ENCODE data around the gene C5orf52.

C5orf52 gene

GRCh38 chr5:157670662-157671591 is at the start of gene C5orf52:
TSS of gene C5orf52 (plus strand) at chr5:157671533. CDS start at chr5:157671615, 82 bp downstream.
- no peak for TF ChIP-seq GATA3 (IDR thresholded peaks at IDR 0.05; ENCODE audit: low read depth, low read length)
- no peak for TF ChIP-seq GATA2 (IDR thresholded peaks at IDR 0.05; ENCODE audit: low read depth, low read length)

GRCh38 chr5:157624144-157624543 is 47.2 kb upstream of the C5orf52 start:
- TF ChIP-seq GATA3 (IDR thresholded peaks at IDR 0.05; ENCODE audit: low read depth, low read length) (no peak), GATA2 (IDR thresholded peaks at IDR 0.05; ENCODE audit: low read depth, low read length) (no peak)

DNA sequence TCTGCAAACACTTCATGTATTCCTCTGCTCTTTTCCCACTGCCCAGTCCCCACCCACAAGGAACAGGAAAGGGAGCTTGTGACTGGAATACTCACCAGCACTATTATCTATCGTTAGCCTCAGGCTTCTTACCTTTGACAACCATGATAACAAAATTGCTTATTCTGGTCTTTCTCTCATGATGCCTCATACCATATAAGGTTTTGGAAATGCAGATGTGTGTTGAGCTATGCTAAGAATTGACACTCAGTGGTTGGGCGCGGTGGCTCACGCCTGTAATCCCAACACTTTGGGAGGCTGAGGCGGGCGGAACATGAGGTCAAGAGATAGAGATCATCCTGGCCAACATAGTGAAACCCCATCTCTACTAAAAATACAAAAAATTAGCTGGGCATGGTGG is 44.5 kb upstream of the C5orf52 start:
- TF ChIP-seq GATA2 (IDR thresholded peaks at IDR 0.05; ENCODE audit: low read depth, low read length): no peak
- no peak for TF ChIP-seq GATA3 (IDR thresholded peaks at IDR 0.05; ENCODE audit: low read depth, low read length)

GRCh38 chr5:157630341-157630740 is 41.0 kb upstream of the C5orf52 start:
- no peak for TF ChIP-seq GATA2 (IDR thresholded peaks at IDR 0.05; ENCODE audit: low read depth, low read length)
- no peak for TF ChIP-seq GATA3 (IDR thresholded peaks at IDR 0.05; ENCODE audit: low read depth, low read length)

DNA sequence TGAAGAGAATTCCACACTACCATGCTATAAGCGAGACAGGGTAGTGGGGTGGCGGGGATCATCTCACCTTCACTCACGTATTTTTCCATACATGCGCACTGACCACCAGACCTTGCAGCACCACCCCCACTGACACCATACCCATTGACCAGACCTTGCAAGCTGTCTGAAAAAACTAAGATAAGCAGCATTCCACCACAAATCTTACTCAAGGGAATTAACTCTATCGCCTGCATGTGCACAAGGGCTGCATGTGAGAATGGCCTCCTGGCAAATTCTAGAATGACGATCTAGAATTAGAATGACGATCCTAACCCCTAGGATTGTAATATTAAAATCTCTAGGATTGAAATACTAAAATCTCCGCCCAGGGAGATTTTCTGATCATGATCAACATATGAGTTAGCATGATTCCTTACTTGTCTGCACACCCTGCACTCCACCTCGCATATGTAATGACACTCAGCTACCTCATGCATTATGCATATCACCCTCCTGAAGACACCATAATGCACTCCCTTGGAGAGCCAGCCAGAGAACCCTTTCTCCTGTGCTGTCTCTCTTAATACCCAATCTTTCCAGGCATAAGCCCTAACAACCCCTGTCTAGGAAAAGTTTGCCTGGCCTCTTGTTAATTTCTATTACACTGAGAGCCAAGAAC is 30.8 kb upstream of the C5orf52 start:
- TF ChIP-seq GATA3 (IDR thresholded peaks at IDR 0.05; ENCODE audit: low read depth, low read length) (no peak), GATA2 (IDR thresholded peaks at IDR 0.05; ENCODE audit: low read depth, low read length) (no peak)

DNA sequence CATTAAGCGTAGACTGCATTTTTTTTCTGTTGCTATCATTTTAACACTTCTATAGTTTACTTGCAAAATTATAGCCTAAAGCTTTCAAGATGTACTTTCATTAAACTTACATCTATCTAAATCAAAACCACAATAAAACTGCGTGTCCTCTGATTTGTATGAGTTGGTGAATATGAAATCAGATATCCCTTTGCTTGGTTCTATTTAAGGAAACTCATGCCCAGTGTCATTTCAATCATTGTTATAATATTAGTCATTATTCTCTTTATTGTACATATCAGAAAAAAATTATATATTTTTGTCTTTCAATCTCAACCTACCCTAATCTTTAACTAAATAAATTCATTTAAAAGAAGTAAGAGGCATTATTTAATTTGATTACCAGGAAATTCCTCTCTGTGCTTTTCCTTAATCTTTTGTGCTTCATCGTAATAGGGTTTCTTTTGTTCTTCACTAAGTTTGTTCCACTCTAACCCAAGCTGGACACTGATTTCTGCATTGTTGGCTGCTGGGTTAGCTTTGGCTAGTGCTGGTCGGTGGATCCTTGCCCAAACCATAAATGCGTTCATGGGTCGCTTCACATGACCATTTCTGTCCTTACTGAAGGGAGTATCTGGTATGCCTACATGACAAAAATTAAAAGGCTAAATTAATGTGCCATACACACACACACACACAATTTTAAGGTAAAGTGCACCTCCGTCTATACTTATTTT is 22.9 kb upstream of the C5orf52 start:
- TF ChIP-seq GATA2 (IDR thresholded peaks at IDR 0.05; ENCODE audit: low read depth, low read length): no peak
- TF ChIP-seq GATA3 (IDR thresholded peaks at IDR 0.05; ENCODE audit: low read depth, low read length): no peak

GRCh38 chr5:157649101-157649500 is 22.2 kb upstream of the C5orf52 start:
- TF ChIP-seq GATA2 (IDR thresholded peaks at IDR 0.05; ENCODE audit: low read depth, low read length) (no peak), GATA3 (IDR thresholded peaks at IDR 0.05; ENCODE audit: low read depth, low read length) (no peak)

DNA sequence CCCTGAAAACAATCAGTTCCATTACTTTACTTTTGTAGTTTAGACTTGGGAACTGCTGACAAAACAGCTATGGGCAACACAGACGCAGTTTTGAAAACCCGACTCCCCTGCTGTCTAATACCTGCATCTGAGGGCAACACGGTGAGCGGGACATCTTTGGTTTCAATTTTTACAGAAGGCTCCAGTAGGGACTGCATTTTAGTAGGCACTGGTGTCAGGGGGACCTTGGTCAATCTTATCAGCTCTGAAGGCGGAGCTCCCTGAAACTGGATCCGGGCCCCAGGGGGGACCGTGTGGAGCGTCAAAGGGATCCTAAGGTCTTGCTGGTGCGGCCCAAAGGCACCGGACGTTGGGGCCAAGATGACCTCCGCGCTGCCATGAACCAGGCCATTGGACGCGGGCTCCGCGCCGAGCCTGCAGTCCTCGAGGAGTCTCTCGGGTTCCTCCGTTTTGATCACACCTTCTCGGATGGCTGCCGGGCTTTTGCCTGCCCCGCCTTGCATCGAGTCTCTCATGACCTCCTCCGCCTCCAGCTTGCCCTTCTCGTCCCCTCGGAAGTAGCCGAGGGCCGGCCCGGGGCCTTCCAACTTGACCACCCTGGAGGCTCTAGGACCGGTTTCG is 20.2 kb upstream of the C5orf52 start:
- no peak for TF ChIP-seq GATA3 (IDR thresholded peaks at IDR 0.05; ENCODE audit: low read depth, low read length)
- TF ChIP-seq GATA2 (IDR thresholded peaks at IDR 0.05; ENCODE audit: low read depth, low read length): no peak

DNA sequence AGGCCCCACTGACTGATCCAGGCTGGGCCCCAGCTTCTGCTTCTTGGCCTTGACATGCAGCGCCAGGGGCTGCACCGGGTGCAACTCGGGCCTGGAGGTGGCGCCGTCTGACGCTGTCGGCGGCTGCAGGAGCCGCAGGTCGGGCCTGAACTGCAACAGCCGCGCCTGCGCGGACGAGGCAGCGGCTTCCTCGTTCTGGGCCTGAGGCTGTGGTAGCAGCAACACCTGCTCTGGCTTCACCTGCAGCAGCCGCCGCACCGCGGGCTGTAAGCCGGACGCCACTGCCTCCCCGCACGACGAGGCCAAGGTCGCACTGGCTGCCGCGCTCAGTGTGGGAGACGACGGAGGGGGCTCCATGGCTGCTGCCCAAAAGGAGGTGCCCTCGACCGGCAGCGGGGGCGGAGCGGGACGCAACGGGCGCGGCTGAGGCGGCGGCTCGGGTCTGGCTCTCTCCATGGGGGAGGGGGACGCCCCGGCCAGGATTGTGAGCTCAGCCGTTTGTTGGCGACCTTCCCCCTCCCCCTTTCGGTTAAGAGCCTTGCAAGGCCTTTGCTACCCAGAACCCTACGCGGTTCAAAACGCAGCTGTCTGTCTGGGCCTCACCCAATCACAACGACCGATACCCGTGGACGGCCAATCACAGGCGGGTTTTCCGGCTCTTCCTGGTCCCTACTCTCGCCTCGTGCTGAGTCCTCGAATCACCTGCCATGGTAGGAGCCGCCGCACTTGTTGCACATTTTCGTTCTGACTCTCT is 19.5 kb upstream of the C5orf52 start:
- no peak for TF ChIP-seq GATA2 (IDR thresholded peaks at IDR 0.05; ENCODE audit: low read depth, low read length)
- TF ChIP-seq GATA3 (IDR thresholded peaks at IDR 0.05; ENCODE audit: low read depth, low read length): no peak

DNA sequence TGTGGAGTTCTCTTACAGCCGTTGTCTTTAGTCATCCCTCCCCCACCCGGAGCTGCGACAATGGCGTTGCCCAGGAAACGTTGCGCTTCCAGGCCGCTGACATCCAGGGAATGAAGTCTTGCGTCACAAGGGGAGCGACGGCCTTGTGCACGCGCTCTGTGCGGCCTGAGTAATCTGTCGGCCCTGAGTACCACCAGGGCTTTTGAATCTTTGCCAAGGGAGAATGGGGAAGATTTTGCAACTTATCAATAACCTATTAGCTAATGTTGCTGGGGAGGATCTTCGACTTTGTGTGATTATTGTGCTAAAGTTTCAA is 19.0 kb upstream of the C5orf52 start, which contains the start of gene SOX30:
SOX30 (minus strand) TSS at position 62 of the 316 bp plus-strand sequence. CDS start 360 bp downstream, outside the sequence.
- no peak for TF ChIP-seq GATA2 (IDR thresholded peaks at IDR 0.05; ENCODE audit: low read depth, low read length)
- TF ChIP-seq GATA3 (IDR thresholded peaks at IDR 0.05; ENCODE audit: low read depth, low read length): no peak

DNA sequence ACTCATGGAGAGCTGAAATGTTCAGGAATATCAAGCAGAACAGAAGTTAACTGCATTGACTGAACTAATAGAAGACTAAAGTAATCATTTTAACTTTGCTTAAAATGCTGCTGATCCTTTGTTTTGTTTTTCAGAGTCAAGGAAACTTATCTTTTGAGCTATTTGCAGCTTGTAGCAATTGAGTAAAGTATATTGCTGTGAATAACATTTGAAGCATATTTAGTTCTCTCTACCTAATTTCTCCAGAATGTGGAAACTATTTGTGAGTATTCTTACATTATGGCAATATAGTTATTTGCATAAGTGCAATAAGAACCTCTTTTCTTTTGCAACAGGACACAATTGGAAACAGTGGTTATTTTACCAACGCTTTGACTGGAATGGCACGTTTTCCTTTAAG is 13.8 kb upstream of the C5orf52 start:
- no peak for TF ChIP-seq GATA3 (IDR thresholded peaks at IDR 0.05; ENCODE audit: low read depth, low read length)

DNA sequence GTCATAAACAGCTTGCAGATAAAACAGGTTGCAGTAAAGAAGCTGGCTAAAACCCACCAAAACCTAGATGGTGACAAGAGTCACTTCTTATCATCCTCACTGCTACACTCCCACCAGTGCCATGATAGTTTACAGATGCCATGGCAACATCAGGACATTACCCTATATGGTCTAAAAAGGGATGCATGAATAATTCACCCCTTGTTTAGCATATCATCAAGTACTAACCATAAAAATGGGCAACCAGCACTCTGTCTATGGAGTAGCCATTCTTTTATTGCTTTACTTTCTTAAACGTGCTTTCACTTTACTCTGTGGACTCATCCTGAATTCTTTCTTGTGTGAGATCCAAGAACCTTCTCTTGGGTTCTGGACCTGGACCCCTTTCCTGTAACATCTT is 12.4 kb upstream of the C5orf52 start:
- TF ChIP-seq GATA2 (IDR thresholded peaks at IDR 0.05; ENCODE audit: low read depth, low read length) (no peak), GATA3 (IDR thresholded peaks at IDR 0.05; ENCODE audit: low read depth, low read length) (no peak)

Data from SH-SY5Y (cell line).